ENCODE results near the gene NCR3LG1. TPM values are rescaled to one million over a fixed set of nuclear protein-coding genes. Genes with fewer than 3 reads are reported as not detected.

Gene NCR3LG1
- total and polyA plus RNA-seq, 9 of the 15 experiments (the other 6 are each of a cell fraction or from before 2014, with no cell fraction given): 4.1 to 39.8 (median 25.1) TPM

DNA sequence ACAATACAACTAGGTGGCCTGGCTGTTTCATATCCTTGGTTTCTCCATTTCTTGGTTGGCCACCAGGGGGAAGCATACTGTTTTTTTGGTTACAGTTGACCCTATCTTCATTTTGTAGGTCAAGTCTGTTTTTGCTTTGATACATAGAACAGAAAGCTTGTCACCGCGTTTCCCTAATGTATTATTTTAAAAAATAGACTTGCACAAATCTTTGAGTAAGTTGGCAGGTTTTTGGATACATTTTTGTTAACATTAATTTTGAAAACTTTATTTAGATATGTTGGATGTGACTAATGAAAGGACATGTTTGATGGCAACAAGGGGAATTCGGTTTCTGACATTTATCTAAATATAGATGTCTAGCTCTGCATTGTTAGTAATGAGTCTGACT lies 3.0 kb downstream of the NCR3LG1 start (continued):
- TF ChIP-seq, protein P1, sequence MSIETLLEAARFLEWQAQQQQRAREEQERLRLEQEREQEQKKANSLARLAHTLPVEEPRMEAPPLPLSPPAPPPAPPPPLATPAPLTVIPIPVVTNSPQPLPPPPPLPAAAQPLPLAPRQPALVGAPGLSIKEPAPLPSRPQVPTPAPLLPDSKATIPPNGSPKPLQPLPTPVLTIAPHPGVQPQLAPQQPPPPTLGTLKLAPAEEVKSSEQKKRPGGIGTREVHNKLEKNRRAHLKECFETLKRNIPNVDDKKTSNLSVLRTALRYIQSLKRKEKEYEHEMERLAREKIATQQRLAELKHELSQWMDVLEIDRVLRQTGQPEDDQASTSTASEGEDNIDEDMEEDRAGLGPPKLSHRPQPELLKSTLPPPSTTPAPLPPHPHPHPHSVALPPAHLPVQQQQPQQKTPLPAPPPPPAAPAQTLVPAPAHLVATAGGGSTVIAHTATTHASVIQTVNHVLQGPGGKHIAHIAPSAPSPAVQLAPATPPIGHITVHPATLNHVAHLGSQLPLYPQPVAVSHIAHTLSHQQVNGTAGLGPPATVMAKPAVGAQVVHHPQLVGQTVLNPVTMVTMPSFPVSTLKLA (conservative IDR thresholded peaks at IDR 0.05): 0 out of 4 replicates have a peak, but pooled peaks of 1 of the 2 experiments have one; percentile 11
- TF ChIP-seq HINFP (tag; conservative IDR thresholded peaks at IDR 0.05; ENCODE audit: low read depth): no peak
- TF ChIP-seq CBX5 (IDR thresholded peaks at IDR 0.05; ENCODE audit: borderline replicate concordance, low read depth): no peak
- no peak for TF ChIP-seq ETS2 (tag; IDR thresholded peaks at IDR 0.05; ENCODE audit: borderline replicate concordance, poor library complexity, severe bottlenecking)
- TF ChIP-seq TEAD4 (IDR thresholded peaks at IDR 0.05; ENCODE audit: low read length): peak; percentile 17; the same call in 1 of the 2 replicates
- no peak for TF ChIP-seq TEAD4 (CRISPR knock-in tag; IDR thresholded peaks at IDR 0.05; ENCODE audit: borderline replicate concordance)
- TF ChIP-seq ZBTB40 (IDR thresholded peaks at IDR 0.05): peak; percentile 63; the same call in 1 of the 2 replicates
- no peak for TF ChIP-seq ZBTB40 (CRISPR knock-in tag; IDR thresholded peaks at IDR 0.05)
- TF ChIP-seq SMC3 (conservative IDR thresholded peaks at IDR 0.05; ENCODE audit: insufficient read depth, low read depth, low read length): no peak
- TF ChIP-seq ZBTB43 (CRISPR knock-in tag; IDR thresholded peaks at IDR 0.05): no peak
- TF ChIP-seq ZNF175 (CRISPR knock-in tag; IDR thresholded peaks at IDR 0.05; ENCODE audit: low read depth): no peak
- no peak for TF ChIP-seq ZNF830 (CRISPR knock-in tag; IDR thresholded peaks at IDR 0.05)
- no peak for TF ChIP-seq FOSL1 (tag; conservative IDR thresholded peaks at IDR 0.05)

All from K562 (cell line).